Dermis lymphatic vessel endothelial cell (primary cell): ENCODE data around the gene DEFB115. TPM values are rescaled to one million over a fixed set of nuclear protein-coding genes. Genes with fewer than 3 reads are reported as not detected.

ENCODE experiments used
- total RNA-seq: library from RNA; depleted of rRNA; stranded (reverse); fragments of >200 nt; gene quantifications from 2 replicates; pipeline ENCODE4 v1.2.1, GENCODE V29; 2014

DEFB115 gene, protein sequence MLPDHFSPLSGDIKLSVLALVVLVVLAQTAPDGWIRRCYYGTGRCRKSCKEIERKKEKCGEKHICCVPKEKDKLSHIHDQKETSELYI
- not detected in 2 replicates for total RNA-seq

DNA sequence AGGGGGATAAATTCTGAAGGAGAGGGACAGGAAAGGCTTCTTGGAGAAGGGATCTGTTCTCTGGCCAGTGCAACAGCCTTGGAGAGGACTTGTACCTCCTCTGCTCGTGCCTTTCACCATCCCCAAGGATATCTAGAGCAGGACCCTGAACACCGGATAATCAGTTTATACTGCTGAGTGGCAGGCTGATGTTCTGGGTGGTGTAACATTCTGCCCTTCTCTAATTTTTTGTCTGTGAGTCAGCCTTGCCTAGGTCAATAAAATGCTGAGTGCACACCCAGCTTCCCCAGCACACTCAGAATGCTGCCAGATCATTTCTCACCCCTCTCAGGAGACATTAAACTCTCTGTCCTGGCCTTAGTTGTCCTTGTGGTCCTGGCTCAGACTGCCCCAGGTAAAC lies at the start of gene DEFB115:
Gene DEFB115, plus strand, starts transcription at position 301 of the 400 bp plus-strand sequence. Its CDS starts 0 bp downstream, at position 301.

DNA sequence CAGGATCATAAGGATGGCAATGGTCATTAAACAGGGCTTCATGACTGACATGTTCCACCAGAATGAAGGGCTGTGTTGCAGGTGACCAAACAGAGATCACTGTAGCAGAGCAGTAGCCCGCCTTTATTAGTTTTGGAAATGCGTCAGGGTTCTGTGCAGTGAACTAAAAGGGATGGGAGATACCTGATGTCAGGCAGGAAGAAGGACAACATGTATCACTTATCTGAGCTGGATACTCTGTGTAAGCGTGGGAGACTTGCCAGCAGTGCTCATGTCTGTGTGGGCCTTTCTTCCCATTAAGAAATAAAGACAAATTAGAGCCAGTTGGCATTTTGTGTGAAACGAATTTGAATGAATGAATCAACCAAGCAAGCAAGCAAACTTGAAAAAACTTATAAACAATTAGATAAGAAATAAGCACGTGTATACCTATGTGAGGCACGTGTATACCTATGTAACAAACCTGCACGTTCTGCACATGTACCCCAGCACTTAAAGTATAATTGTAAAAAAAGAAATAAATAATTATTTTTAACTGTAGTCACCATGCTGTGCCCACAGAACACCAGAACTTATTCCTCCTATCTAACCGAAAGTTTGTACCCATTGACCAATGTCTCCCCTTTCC lies 51.2 kb downstream of the DEFB115 start, which contains the start of gene DEFB116:
Gene DEFB116, minus strand, starts transcription at position 51 of the 628 bp plus-strand sequence. Its CDS starts 0 bp downstream, at position 51.

Other genes with a start within 250 kb of the DEFB115 start
- gene DEFB116, start 50.9 kb downstream of the DEFB115 start, total RNA-seq: not detected in 2 replicates
- gene DEFB118, start 110.9 kb downstream of the DEFB115 start, total RNA-seq: not detected in 2 replicates
- gene DEFB119, start 132.9 kb downstream of the DEFB115 start, total RNA-seq: not detected in 2 replicates
- gene DEFB121, start 148.6 kb downstream of the DEFB115 start, total RNA-seq: not detected in 2 replicates
- not detected in 2 replicates for gene DEFB123, start 183.0 kb downstream of the DEFB115 start, total RNA-seq
- gene DEFB124, start 217.5 kb downstream of the DEFB115 start, total RNA-seq: not detected in 2 replicates
- gene REM1, start 217.6 kb downstream of the DEFB115 start, total RNA-seq: 0.11 TPM in 1 of 2 replicates, not detected in the other